Fibroblast of villous mesenchyme (primary cell): Measurements from ENCODE around the gene UBIAD1. TPM values are rescaled to one million over a fixed set of nuclear protein-coding genes. Genes with fewer than 3 reads are reported as not detected.

Experiments
- DNase-seq: peaks from one replicate; pipeline ENCODE4 v3.0.0-alpha.2; 2010; ENCODE audit warnings: low read depth
- H3K4me3 ChIP-seq: 2 replicates; pipeline ENCODE4 v1.5.1; 2011; ENCODE audit warnings: low read depth, mild to moderate bottlenecking, low read length
- CTCF ChIP-seq: IDR thresholded peaks from 2 replicates; pipeline ENCODE4 v1.5.1; 2012; ENCODE audit warnings: low read depth, mild to moderate bottlenecking, low read length; ENCODE audit not compliant: insufficient read depth
- small RNA-seq: library from RNA; depleted of rRNA; stranded (forward); fragments of <200 nt; gene quantifications from one replicate; pipeline ENCODE3, GENCODE V24; 2012
- total RNA-seq: library from RNA; depleted of rRNA; stranded (reverse); fragments of >200 nt; gene quantifications from 2 replicates; pipeline ENCODE4 v1.2.3, GENCODE V29; 2012

UBIAD1 gene
- total RNA-seq, 1 donor, result 9.5 TPM

- DNase-seq, result no peak
- TF ChIP-seq CTCF, result no peak
- H3K4me3 ChIP-seq, result no peak overlapping the region
Observed at GRCh38 chr1:11331945-11332546, 59.0 kb downstream of the UBIAD1 start.

GRCh38 chr1:11333631-11334030 is 60.6 kb downstream of the UBIAD1 start:
- no peak for TF ChIP-seq CTCF
- DNase-seq, result no peak
- H3K4me3 ChIP-seq, result no peak overlapping the region

- TF ChIP-seq CTCF, result no peak
- no peak overlapping the region for H3K4me3 ChIP-seq
- DNase-seq, result no peak
Observed at GRCh38 chr1:11334261-11334804, 61.3 kb downstream of the UBIAD1 start.

- DNase-seq, result no peak
- no peak for TF ChIP-seq CTCF
- H3K4me3 ChIP-seq, result no peak overlapping the region
Observed at GRCh38 chr1:11334821-11335220, 61.8 kb downstream of the UBIAD1 start.

- H3K4me3 ChIP-seq, result no peak overlapping the region
- DNase-seq, result no peak
- TF ChIP-seq CTCF, result no peak
Observed at GRCh38 chr1:11335417-11336056, 62.5 kb downstream of the UBIAD1 start.

GRCh38 chr1:11337580-11338073 is 64.6 kb downstream of the UBIAD1 start:
- DNase-seq, result peak; percentile 22
- H3K4me3 ChIP-seq, result no peak overlapping the region
- peak; percentile 76 for TF ChIP-seq CTCF

Small RNA genes within 50 kb of the gene (small RNA-seq; reads per million reads assigned to genes)
- not detected for gene RNU6-291P
- not detected for gene RPL39P6

Other genes starting within 250 kb of the UBIAD1 start
- gene MASP2, start 226.0 kb upstream of the UBIAD1 start, total RNA-seq, result not detected in 2 replicates
- 24.6 and 25.4 TPM in 2 replicates for gene SRM, start 213.2 kb upstream of the UBIAD1 start, total RNA-seq
- gene EXOSC10, start 173.3 kb upstream of the UBIAD1 start, total RNA-seq, result 48.0 and 60.5 TPM in 2 replicates
- not detected in 2 replicates for gene ANGPTL7, start 83.8 kb upstream of the UBIAD1 start, total RNA-seq
- 41.6 and 47.5 TPM in 2 replicates for gene MTOR, start 10.6 kb upstream of the UBIAD1 start, total RNA-seq
- not detected in 2 replicates for gene DISP3, start 206.0 kb downstream of the UBIAD1 start, total RNA-seq